SH-SY5Y (cell line): Measurements from ENCODE around the gene CFAP410.

ENCODE experiments used
- GATA2 ChIP-seq: IDR thresholded peaks from 2 replicates; pipeline ENCODE4 v1.6.1; 2011; ENCODE audit warnings: mild to moderate bottlenecking, low read depth, low read length
- GATA3 ChIP-seq: IDR thresholded peaks from 2 replicates; pipeline ENCODE4 v1.6.1; 2011; ENCODE audit warnings: low read depth, mild to moderate bottlenecking, low read length, moderate library complexity

DNA sequence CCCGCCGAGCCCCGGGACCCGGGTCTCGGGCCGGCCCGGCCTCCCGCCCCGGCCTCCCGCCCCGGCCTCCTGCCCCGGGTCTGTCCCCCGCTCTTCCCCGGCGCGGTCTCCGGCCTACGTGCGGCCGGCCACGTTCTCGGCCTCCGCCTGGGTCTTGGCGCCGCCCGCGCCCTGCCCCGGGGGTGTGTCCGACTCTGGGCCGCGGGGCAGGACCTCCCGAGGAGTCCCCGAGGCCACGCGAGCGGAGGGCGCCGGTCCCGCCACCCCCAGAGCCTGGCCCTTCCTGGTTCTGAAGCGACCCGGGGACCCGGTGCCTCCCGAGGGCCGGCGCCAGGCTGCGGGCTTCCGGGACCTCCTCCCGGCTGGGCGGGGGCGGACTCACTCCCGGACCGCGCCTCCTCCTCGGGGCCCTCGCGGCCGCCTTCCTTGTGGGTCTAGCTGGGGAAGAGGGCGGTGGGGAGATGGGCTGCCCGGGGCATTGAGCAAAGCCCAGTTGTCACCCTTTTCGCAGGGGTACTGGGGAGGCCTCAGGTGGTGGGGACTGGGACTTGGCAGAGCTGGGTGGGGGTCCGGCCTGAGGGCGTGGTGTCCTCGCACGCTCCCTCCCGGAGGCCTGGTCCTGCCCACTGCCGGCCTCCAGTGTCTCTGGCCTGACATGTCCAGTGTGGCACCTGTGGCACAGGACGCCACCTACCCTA, 38.8 kb downstream of the CFAP410 start:
- TF ChIP-seq GATA3 (no peak), GATA2 (no peak)
